ENCODE results near the gene PARVB. TPM values are rescaled to one million over a fixed set of nuclear protein-coding genes. Genes with fewer than 3 reads are reported as not detected.

Gene PARVB
- total RNA-seq, 4 donors from 2014 or later: 32.1 to 61.9 (median 41.9) TPM

GRCh38 chr22:44116755-44117684, 92.9 kb downstream of the PARVB start:
- H3K9me3 ChIP-seq: no peaks in the 10 kb centered on the region
- peaks cover 0 to 40% of the 10 kb centered on the region in 2 donors for H3K36me3 ChIP-seq
- no peak overlapping the region for H3K27ac ChIP-seq
- H3K27me3 ChIP-seq: no peaks in the 10 kb centered on the region
- no peaks in the 10 kb centered on the region for H3K4me1 ChIP-seq
- TF ChIP-seq EP300 (IDR thresholded peaks at IDR 0.05): no peak
- no peak for TF ChIP-seq POLR2AphosphoS5 (IDR thresholded peaks at IDR 0.05)
- TF ChIP-seq CTCF (IDR thresholded peaks at IDR 0.05): no peak
- no peak for TF ChIP-seq POLR2A (IDR thresholded peaks at IDR 0.05)
- WGBS, 2 donors (ENCODE audit: low coverage in 1 of 2): 79% methylated on average over 12 of the region's 16 CpGs; no CpG with 5 or more reads in 1 of the 2 donors
- ATAC-seq: no peak
- H3K4me3 ChIP-seq: no peak overlapping the region

GRCh38 chr22:44117746-44118145, 93.6 kb downstream of the PARVB start:
- TF ChIP-seq CTCF (IDR thresholded peaks at IDR 0.05): no peak
- no peak for TF ChIP-seq EP300 (IDR thresholded peaks at IDR 0.05)
- Histone ChIP-seq H3K27me3 (no peaks in the 10 kb centered on the region), H3K4me3 (no peak overlapping the region), H3K36me3 (peaks cover 0 to 47% of the 10 kb centered on the region in 2 donors), H3K27ac (no peak overlapping the region), H3K9me3 (no peaks in the 10 kb centered on the region), H3K4me1 (no peaks in the 10 kb centered on the region)
- ATAC-seq: no peak
- 54 to 93% methylated on average over 2 to 3 of the region's 3 CpGs for whole genome bisulfite sequencing, 2 donors (ENCODE audit: low coverage in 1 of 2)

- 80% methylated on average over 1 of the region's 12 CpGs; no CpG with 5 or more reads in 1 of the 2 donors for WGBS, 2 donors (ENCODE audit: low coverage in 1 of 2)
- Histone ChIP-seq H3K27me3 (no peaks in the 10 kb centered on the region), H3K36me3 (peaks cover 0 to 52% of the 10 kb centered on the region in 2 donors), H3K27ac (no peak overlapping the region), H3K4me3 (no peak overlapping the region), H3K9me3 (no peaks in the 10 kb centered on the region), H3K4me1 (no peaks in the 10 kb centered on the region)
- ATAC-seq: no peak
- TF ChIP-seq EP300 (IDR thresholded peaks at IDR 0.05): no peak
- no peak for TF ChIP-seq POLR2A (IDR thresholded peaks at IDR 0.05)
- TF ChIP-seq CTCF (IDR thresholded peaks at IDR 0.05): no peak
- TF ChIP-seq POLR2AphosphoS5 (IDR thresholded peaks at IDR 0.05): no peak
Measured at GRCh38 chr22:44118645-44119315, 94.7 kb downstream of the PARVB start.

GRCh38 chr22:44119669-44120313, 95.7 kb downstream of the PARVB start:
- Histone ChIP-seq H3K9me3 (no peaks in the 10 kb centered on the region), H3K27me3 (no peaks in the 10 kb centered on the region), H3K4me3 (no peak overlapping the region), H3K4me1 (no peaks in the 10 kb centered on the region), H3K36me3 (peaks cover 0 to 52% of the 10 kb centered on the region in 2 donors), H3K27ac (no peak overlapping the region)
- no peak for ATAC-seq
- WGBS, 2 donors (ENCODE audit: low coverage in 1 of 2): 84 to 91% methylated on average over 12 to 13 of the region's 23 CpGs
- no peak for TF ChIP-seq EP300 (IDR thresholded peaks at IDR 0.05)

GRCh38 chr22:44120314-44120704, 96.2 kb downstream of the PARVB start:
- no peak for ATAC-seq
- no peaks in the 10 kb centered on the region for H3K4me1 ChIP-seq
- H3K27ac ChIP-seq: no peak overlapping the region
- no peaks in the 10 kb centered on the region for H3K9me3 ChIP-seq
- TF ChIP-seq CTCF (IDR thresholded peaks at IDR 0.05) (no peak), POLR2AphosphoS5 (IDR thresholded peaks at IDR 0.05) (no peak), EP300 (IDR thresholded peaks at IDR 0.05) (no peak), POLR2A (IDR thresholded peaks at IDR 0.05) (no peak)
- no peak overlapping the region for H3K4me3 ChIP-seq
- peaks cover 0 to 52% of the 10 kb centered on the region in 2 donors for H3K36me3 ChIP-seq
- no peaks in the 10 kb centered on the region for H3K27me3 ChIP-seq
- WGBS, 2 donors (ENCODE audit: low coverage in 1 of 2): 81 to 83% methylated on average over 3 to 6 of the region's 8 CpGs
